BJ (cell line): ENCODE data around the gene SIRT5. TPM values are rescaled to one million over a fixed set of nuclear protein-coding genes. Genes with fewer than 3 reads are reported as not detected.
A peak's percentile ranks its signal among the peaks of the same experiment; 100 is the strongest.

Experiments used
- CTCF ChIA-PET: fragments of 350-600 bp; formaldehyde crosslinking; extraction: SDS; loops from one replicate; lab custom pipeline; 2021; ENCODE audit warnings: antibody characterized with exemption, inconsistent platforms; lab: Yijun Ruan, JAX
- POLR2A ChIA-PET: fragments of 300-600 bp; sonication (Branson Sonifier 250); formaldehyde crosslinking; extraction: SDS; loops from one replicate; lab custom pipeline; 2021; ENCODE audit warnings: antibody characterized with exemption; lab: Charles Lee
- DNase-seq: peaks from one replicate; pipeline ENCODE4 v3.0.0-alpha.2; 2011; ENCODE audit warnings: low read depth
- H3K27me3 ChIP-seq: 2 replicates; pipeline ENCODE4 v1.6.0; 2011; ENCODE audit warnings: low read length; ENCODE audit not compliant: control insufficient read depth, insufficient read depth
- H3K36me3 ChIP-seq: 2 replicates; pipeline ENCODE4 v1.5.1; 2011; ENCODE audit warnings: low read length; ENCODE audit not compliant: control insufficient read depth, insufficient read depth
- H3K4me3 ChIP-seq: 2 replicates; pipeline ENCODE4 v1.5.1; 2011; ENCODE audit warnings: low read depth, mild to moderate bottlenecking, control low read depth, low read length
- CTCF ChIP-seq: IDR thresholded peaks from 2 replicates; pipeline ENCODE4 v1.5.1; 2011; ENCODE audit warnings: low read depth, mild to moderate bottlenecking, control low read depth, inconsistent platforms, low read length, moderate library complexity; ENCODE audit not compliant: insufficient read depth
- polyA minus RNA-seq: library from RNA; depleted of rRNA, polyadenylated mRNA; stranded (reverse); fragments of >200 nt; gene quantifications from 2 replicates; pipeline ENCODE4 v1.2.3, GENCODE V29; 2011; rRNA and poly(A)+ RNA removed
- polyA plus RNA-seq: library from polyadenylated mRNA; depleted of rRNA; stranded (reverse); fragments of >200 nt; gene quantifications from 2 replicates; pipeline ENCODE4 v1.2.3, GENCODE V29; 2011; rRNA removed

The SIRT5 gene
- polyA plus RNA-seq: 4.6 and 7.2 TPM in 2 replicates
- 3.6 and 3.7 TPM in 2 replicates for polyA minus RNA-seq

GRCh38 chr6:13574571-13575376 lies at the start of gene SIRT5:
TSS of gene SIRT5 (plus strand) at chr6:13574601. CDS start at chr6:13584111, 9,510 bp downstream.
- no peaks in the 10 kb centered on the region for H3K36me3 ChIP-seq

GRCh38 chr6:13524801-13525508 lies 49.4 kb upstream of the SIRT5 start:
- Histone ChIP-seq H3K4me3 (no peak overlapping the region), H3K27me3 (no peaks in the 10 kb centered on the region), H3K36me3 (no peaks in the 10 kb centered on the region)
- ChIA-PET CTCF (no interaction called here), POLR2A (no interaction called here)
- TF ChIP-seq CTCF: no peak
- no peak for DNase-seq

More at GRCh38 chr6:13574571-13575376, at the start of gene SIRT5:
- DNase-seq: peak; percentile 22
- ChIA-PET POLR2A (interaction anchor here (0.5 to 0.6 kb wide), 3 partner anchors 19 to 314 kb away, joined by 4 to 9 read pairs (median 4); no protein-coding TSS in a partner anchor), CTCF (interaction anchor here (0.6 to 2.5 kb wide), 42 partner anchors 9 to 667 kb away, joined by 3 to 25 read pairs (median 4); partner anchors contain the start of genes GFOD1, NOL7 and TBC1D7)
- no peak; the same call in 1 of the 2 replicates for TF ChIP-seq CTCF
- Histone ChIP-seq H3K27me3 (no peaks in the 10 kb centered on the region; the same call in 1 of the 2 replicates), H3K4me3 (peak within 1 kb of the TSS; percentile 90)

- CTCF ChIA-PET: interaction anchor here (0.9 to 1.9 kb wide), 2 partner anchors 11 to 13 kb away, joined by 3 to 9 read pairs; no protein-coding TSS in a partner anchor
- no peak overlapping the region for H3K4me3 ChIP-seq
- POLR2A ChIA-PET: no interaction called here
- no peaks in the 10 kb centered on the region for H3K27me3 ChIP-seq
- H3K36me3 ChIP-seq: no peaks in the 10 kb centered on the region
- no peak for DNase-seq
- TF ChIP-seq CTCF: no peak
These were observed 48.1 kb upstream of the SIRT5 start for GRCh38 chr6:13526357-13526726.

GRCh38 chr6:13526727-13527670 lies 47.4 kb upstream of the SIRT5 start:
- Histone ChIP-seq H3K4me3 (no peak overlapping the region), H3K36me3 (no peaks in the 10 kb centered on the region), H3K27me3 (no peaks in the 10 kb centered on the region)
- no peak for TF ChIP-seq CTCF
- POLR2A ChIA-PET: no interaction called here
- CTCF ChIA-PET: interaction anchor here (0.9 to 1.9 kb wide), 2 partner anchors 11 to 12 kb away, joined by 3 to 9 read pairs; no protein-coding TSS in a partner anchor
- no peak for DNase-seq
